Activated B cell treated with CpG ODN at 0.5 μM for 24 hours (primary cell): ENCODE measurements around the gene TBC1D17. TPM values are rescaled to one million over a fixed set of nuclear protein-coding genes. Genes with fewer than 3 reads are reported as not detected.

Experiments
- ATAC-seq: fragments of 200-7000 bp; cut with Tn5 transposase; one replicate; pipeline ENCODE4 v1.10.0; 2021; ENCODE audit warnings: low read depth, mild to moderate bottlenecking, moderate library complexity
- CTCF ChIA-PET: fragments of 350-600 bp; sonication (Branson Sonifier 250); formaldehyde crosslinking; loops from one replicate; lab custom pipeline; 2021; ENCODE audit warnings: antibody characterized with exemption; lab: Charles Lee
- POLR2A ChIA-PET: fragments of 350-600 bp; sonication (Branson Sonifier 250); formaldehyde crosslinking; loops from one replicate; lab custom pipeline; 2021; ENCODE audit warnings: antibody characterized with exemption; lab: Charles Lee
- DNase-seq: peaks from one replicate; pipeline ENCODE4 v3.0.0; 2022
- H3K27ac Mint-ChIP-seq: one replicate; pipeline ENCODE4 v1.8.0; 2020; ENCODE audit warnings: mixed read lengths
- H3K27me3 Mint-ChIP-seq: one replicate; pipeline ENCODE4 v1.8.0; 2021; ENCODE audit warnings: mixed read lengths
- H3K36me3 Mint-ChIP-seq: one replicate; pipeline ENCODE4 v1.8.0; 2021; ENCODE audit warnings: low read depth, mixed read lengths
- H3K4me1 Mint-ChIP-seq: one replicate; pipeline ENCODE4 v1.8.0; 2021; ENCODE audit warnings: mixed read lengths
- H3K4me3 Mint-ChIP-seq: one replicate; pipeline ENCODE4 v1.8.0; 2020; ENCODE audit warnings: mild to moderate bottlenecking, mixed read lengths
- H3K9me3 Mint-ChIP-seq: one replicate; pipeline ENCODE4 v1.8.0; 2020; ENCODE audit warnings: mixed read lengths
- intact Hi-C: fragments of 100-400 bp; cut with micrococcal nuclease; formaldehyde crosslinking; loops from one replicate; pipeline ENCODE4 v1.15.1; 2024
- total RNA-seq: library from RNA; stranded (reverse); gene quantifications from 2 replicates; pipeline ENCODE4 v1.2.3, GENCODE V29; 2022
- TF ChIP-seq, protein P1 (sequence below): fragments of 200-600 bp; IDR thresholded peaks from one replicate; pipeline ENCODE4 v1.8.0; 2022; ENCODE audit warnings: antibody characterized with exemption, mild to moderate bottlenecking

TBC1D17 gene
- total RNA-seq, 1 donor from 2014 or later: 57.0 TPM

- H3K4me3 Mint-ChIP-seq: no peak overlapping the region
- ATAC-seq: no peak
- peaks cover 36% of the 10 kb centered on the region for H3K4me1 Mint-ChIP-seq
- no peaks in the 10 kb centered on the region for H3K27me3 Mint-ChIP-seq
- ChIA-PET POLR2A (interaction anchor here (0.5 to 4.5 kb wide), 9 partner anchors 7 to 334 kb away, joined by 3 to 73 read pairs (median 17); partner anchors contain the start of genes AP2A1, ATF5, FUZ and IL4I1), CTCF (interaction anchor here (1.0 kb wide), 1 partner anchor 20 kb away, joined by 4 read pairs; no protein-coding TSS in a partner anchor)
- TF ChIP-seq, protein P1, sequence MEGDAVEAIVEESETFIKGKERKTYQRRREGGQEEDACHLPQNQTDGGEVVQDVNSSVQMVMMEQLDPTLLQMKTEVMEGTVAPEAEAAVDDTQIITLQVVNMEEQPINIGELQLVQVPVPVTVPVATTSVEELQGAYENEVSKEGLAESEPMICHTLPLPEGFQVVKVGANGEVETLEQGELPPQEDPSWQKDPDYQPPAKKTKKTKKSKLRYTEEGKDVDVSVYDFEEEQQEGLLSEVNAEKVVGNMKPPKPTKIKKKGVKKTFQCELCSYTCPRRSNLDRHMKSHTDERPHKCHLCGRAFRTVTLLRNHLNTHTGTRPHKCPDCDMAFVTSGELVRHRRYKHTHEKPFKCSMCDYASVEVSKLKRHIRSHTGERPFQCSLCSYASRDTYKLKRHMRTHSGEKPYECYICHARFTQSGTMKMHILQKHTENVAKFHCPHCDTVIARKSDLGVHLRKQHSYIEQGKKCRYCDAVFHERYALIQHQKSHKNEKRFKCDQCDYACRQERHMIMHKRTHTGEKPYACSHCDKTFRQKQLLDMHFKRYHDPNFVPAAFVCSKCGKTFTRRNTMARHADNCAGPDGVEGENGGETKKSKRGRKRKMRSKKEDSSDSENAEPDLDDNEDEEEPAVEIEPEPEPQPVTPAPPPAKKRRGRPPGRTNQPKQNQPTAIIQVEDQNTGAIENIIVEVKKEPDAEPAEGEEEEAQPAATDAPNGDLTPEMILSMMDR: no peak
- H3K36me3 Mint-ChIP-seq: peaks cover 22% of the 10 kb centered on the region
- no peak for DNase-seq
- intact Hi-C loops: loop anchor here (5.0 to 10.0 kb wide), 4 partner anchors 283 to 880 kb away; partner anchors contain the start of genes ALDH16A1, C19orf73, GYS1 and LIN7B
- no peak overlapping the region for H3K27ac Mint-ChIP-seq
- no peaks in the 10 kb centered on the region for H3K9me3 Mint-ChIP-seq
Measured at GRCh38 chr19:49875177-49875576, 2.3 kb upstream of the TBC1D17 start.

- Mint-ChIP-seq H3K36me3 (peaks cover 29% of the 10 kb centered on the region), H3K9me3 (no peaks in the 10 kb centered on the region), H3K4me3 (no peak overlapping the region), H3K4me1 (peaks cover 29% of the 10 kb centered on the region), H3K27me3 (no peaks in the 10 kb centered on the region), H3K27ac (no peak overlapping the region)
- POLR2A ChIA-PET: interaction anchor here (0.6 to 4.5 kb wide), 20 partner anchors 8 to 380 kb away, joined by 3 to 73 read pairs (median 14); partner anchors contain the start of genes AP2A1, ATF5, FUZ and IL4I1
- intact Hi-C loops: loop anchor here (1.0 to 10.0 kb wide), 10 partner anchors 26 to 1237 kb away; partner anchors contain the start of genes ALDH16A1, C19orf73, GYS1 and JOSD2
- DNase-seq (peak; percentile 64), ATAC-seq (no peak)
- CTCF ChIA-PET: interaction anchor here (1.0 to 1.7 kb wide), 3 partner anchors 17 to 63 kb away, joined by 3 to 4 read pairs (median 4); partner anchors contain the start of gene FUZ
- TF ChIP-seq, protein P1: no peak
Measured at GRCh38 chr19:49875857-49876421, 1.6 kb upstream of the TBC1D17 start.

GRCh38 chr19:49876422-49877019 is 981 bp upstream of the TBC1D17 start:
- intact Hi-C loops: loop anchor here (1.0 to 10.0 kb wide), 22 partner anchors 7 to 1238 kb away; partner anchors contain the start of genes ALDH16A1, ATF5, C19orf73 and FUZ
- Mint-ChIP-seq H3K36me3 (peaks cover 34% of the 10 kb centered on the region), H3K27me3 (no peaks in the 10 kb centered on the region), H3K9me3 (no peaks in the 10 kb centered on the region), H3K4me3 (no peak overlapping the region), H3K27ac (no peak overlapping the region), H3K4me1 (peaks cover 29% of the 10 kb centered on the region)
- TF ChIP-seq, protein P1: no peak
- POLR2A ChIA-PET: interaction anchor here (0.5 to 4.5 kb wide), 35 partner anchors 9 to 541 kb away, joined by 3 to 73 read pairs (median 7); partner anchors contain the start of genes AP2A1, ATF5, CD37 and FUZ
- CTCF ChIA-PET: interaction anchor here (1.3 to 1.7 kb wide), 2 partner anchors 16 to 63 kb away, joined by 3 to 4 read pairs; partner anchors contain the start of gene FUZ
- ATAC-seq (peak; percentile 61), DNase-seq (peak; percentile 96)

DNA sequence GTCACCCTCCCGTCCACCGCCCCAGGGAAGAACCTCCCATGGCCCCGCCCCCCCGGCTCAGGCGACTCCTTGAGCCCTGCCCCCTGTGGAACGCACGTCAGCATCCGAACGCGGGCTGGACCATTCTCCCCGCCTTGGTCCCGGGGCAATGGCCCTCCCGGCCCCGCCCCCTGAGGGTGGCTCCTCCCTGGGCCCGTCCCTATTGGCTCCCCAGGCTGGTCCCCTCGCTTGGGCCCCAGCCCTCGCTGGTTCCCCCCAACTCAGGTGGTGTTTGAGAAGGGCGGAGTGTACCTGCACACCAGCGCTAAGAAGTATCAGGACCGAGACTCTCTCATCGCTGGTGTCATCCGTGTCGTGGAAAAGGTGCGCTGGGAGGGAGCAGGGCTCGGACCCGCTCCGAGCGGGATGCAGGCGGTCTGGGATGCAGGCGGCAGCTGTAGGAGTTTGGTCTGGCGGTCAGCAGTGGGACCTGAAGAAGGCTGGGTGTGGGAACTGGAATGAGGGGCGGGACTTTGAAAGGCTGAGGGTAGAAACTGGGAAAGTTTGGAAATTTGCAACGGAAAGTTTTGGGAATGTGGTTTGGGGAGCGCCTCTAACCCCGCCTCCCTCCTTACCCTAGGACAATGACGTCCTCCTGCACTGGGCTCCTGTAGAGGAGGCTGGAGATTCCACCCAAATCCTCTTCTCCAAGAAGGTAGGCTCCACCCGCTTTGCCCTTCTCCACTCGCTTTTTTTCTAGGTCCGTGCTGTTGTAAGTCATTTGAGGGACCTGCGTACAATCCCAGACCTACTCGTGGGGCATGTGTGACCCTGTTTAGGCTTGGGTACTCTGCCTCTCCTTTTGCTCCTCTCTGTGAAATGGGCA is 609 bp downstream of the TBC1D17 start:
- H3K36me3 Mint-ChIP-seq: peaks cover 43% of the 10 kb centered on the region
- no peak overlapping the region for H3K27ac Mint-ChIP-seq
- H3K4me1 Mint-ChIP-seq: peaks cover 25% of the 10 kb centered on the region
- H3K27me3 Mint-ChIP-seq: no peaks in the 10 kb centered on the region
- H3K4me3 Mint-ChIP-seq: no peak overlapping the region
- DNase-seq (no peak), ATAC-seq (peak; percentile 64)
- TF ChIP-seq, protein P1: no peak
- H3K9me3 Mint-ChIP-seq: no peaks in the 10 kb centered on the region
- ChIA-PET CTCF (no interaction called here), POLR2A (interaction anchor here (1.0 to 4.5 kb wide), 22 partner anchors 10 to 451 kb away, joined by 4 to 73 read pairs (median 14); partner anchors contain the start of genes AP2A1, ATF5, FUZ and IL4I1)
- intact Hi-C loops: loop anchor here (1.0 to 10.0 kb wide), 21 partner anchors 9 to 1239 kb away; partner anchors contain the start of genes ALDH16A1, ATF5, C19orf73 and FUZ
